22Rv1 (cell line): ENCODE data around the gene ENPP1.

Experiments
- ZFX ChIP-seq: fragments of 450-650 bp; IDR thresholded peaks from 2 replicates; pipeline ENCODE4 v1.6.1; 2017; ENCODE audit warnings: antibody characterized with exemption, borderline replicate concordance
- TF ChIP-seq, protein P1 (sequence below): fragments of 450-650 bp; IDR thresholded peaks from 2 replicates; pipeline ENCODE4 v1.5.1; 2017; ENCODE audit warnings: mild to moderate bottlenecking

DNA sequence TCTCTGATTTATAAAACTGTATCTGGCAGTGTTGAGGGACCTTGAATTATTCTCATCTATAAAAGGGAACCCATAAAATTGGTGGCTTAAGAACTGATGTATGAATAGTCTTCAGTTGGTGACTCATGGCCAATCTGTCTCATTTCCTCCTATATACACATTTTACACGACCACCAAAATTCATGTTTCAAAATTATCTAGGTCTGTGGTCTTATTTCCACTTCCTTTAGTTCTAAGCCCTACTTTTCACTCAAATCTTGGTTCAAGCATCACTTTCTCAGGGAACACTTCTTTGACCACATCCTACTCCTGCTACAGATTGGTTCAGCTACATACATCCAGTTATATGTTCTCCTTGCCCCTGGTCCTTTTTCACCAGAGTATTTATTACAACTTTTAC, 18.6 kb upstream of the ENPP1 start:
- TF ChIP-seq, protein P1, sequence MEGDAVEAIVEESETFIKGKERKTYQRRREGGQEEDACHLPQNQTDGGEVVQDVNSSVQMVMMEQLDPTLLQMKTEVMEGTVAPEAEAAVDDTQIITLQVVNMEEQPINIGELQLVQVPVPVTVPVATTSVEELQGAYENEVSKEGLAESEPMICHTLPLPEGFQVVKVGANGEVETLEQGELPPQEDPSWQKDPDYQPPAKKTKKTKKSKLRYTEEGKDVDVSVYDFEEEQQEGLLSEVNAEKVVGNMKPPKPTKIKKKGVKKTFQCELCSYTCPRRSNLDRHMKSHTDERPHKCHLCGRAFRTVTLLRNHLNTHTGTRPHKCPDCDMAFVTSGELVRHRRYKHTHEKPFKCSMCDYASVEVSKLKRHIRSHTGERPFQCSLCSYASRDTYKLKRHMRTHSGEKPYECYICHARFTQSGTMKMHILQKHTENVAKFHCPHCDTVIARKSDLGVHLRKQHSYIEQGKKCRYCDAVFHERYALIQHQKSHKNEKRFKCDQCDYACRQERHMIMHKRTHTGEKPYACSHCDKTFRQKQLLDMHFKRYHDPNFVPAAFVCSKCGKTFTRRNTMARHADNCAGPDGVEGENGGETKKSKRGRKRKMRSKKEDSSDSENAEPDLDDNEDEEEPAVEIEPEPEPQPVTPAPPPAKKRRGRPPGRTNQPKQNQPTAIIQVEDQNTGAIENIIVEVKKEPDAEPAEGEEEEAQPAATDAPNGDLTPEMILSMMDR: no peak
- TF ChIP-seq ZFX: no peak
